HG02571 (cell line): Measurements from ENCODE around the gene PTPRM.
"Not testable (repeated sequence)": the region's sequence is repeated elsewhere in the genome, so short reads cannot be mapped to it uniquely, and the experiment has no call there.

Experiments
- ATAC-seq: cut with Tn5 transposase; IDR thresholded peaks from one replicate; pipeline ENCODE4 v1.9.1; 2021; ENCODE audit warnings: mild to moderate bottlenecking, moderate library complexity; ENCODE audit not compliant: unreplicated experiment

Gene PTPRM

GRCh38 chr18:7924616-7925015, 357.5 kb downstream of the PTPRM start:
- no peak for ATAC-seq

GRCh38 chr18:7926526-7926925, 359.4 kb downstream of the PTPRM start:
- ATAC-seq = no peak

- ATAC-seq = no peak
These were observed 360.0 kb downstream of the PTPRM start for GRCh38 chr18:7927119-7927518.

GRCh38 chr18:7931763-7932162, 364.6 kb downstream of the PTPRM start:
- no peak for ATAC-seq

- ATAC-seq = no peak
These were observed 370.2 kb downstream of the PTPRM start for GRCh38 chr18:7937268-7937667.

- no peak for ATAC-seq
These were observed 372.4 kb downstream of the PTPRM start for GRCh38 chr18:7939521-7939920.

GRCh38 chr18:7940379-7940778, 373.3 kb downstream of the PTPRM start:
- ATAC-seq = no peak

- ATAC-seq = no peak
These were observed 373.9 kb downstream of the PTPRM start for GRCh38 chr18:7940971-7941370.

GRCh38 chr18:7941533-7941932, 374.4 kb downstream of the PTPRM start:
- ATAC-seq = no peak

GRCh38 chr18:7945882-7946281, 378.8 kb downstream of the PTPRM start:
- no peak for ATAC-seq

GRCh38 chr18:7946734-7947377, 379.7 kb downstream of the PTPRM start:
- no peak for ATAC-seq

- no peak for ATAC-seq
These were observed 383.4 kb downstream of the PTPRM start for GRCh38 chr18:7950380-7951136.

- no peak for ATAC-seq
These were observed 386.2 kb downstream of the PTPRM start for GRCh38 chr18:7953095-7953958.

GRCh38 chr18:7954238-7954637, 387.1 kb downstream of the PTPRM start:
- ATAC-seq = no peak

GRCh38 chr18:7955175-7955574, 388.1 kb downstream of the PTPRM start:
- no peak for ATAC-seq

GRCh38 chr18:7957297-7957696, 390.2 kb downstream of the PTPRM start:
- no peak for ATAC-seq

- no peak for ATAC-seq
These were observed 391.2 kb downstream of the PTPRM start for GRCh38 chr18:7958081-7958896.

GRCh38 chr18:7958897-7959146, 391.7 kb downstream of the PTPRM start:
- ATAC-seq = no peak

GRCh38 chr18:7966682-7967081, 399.6 kb downstream of the PTPRM start:
- not testable (repeated sequence) for ATAC-seq

- ATAC-seq = no peak
These were observed 407.2 kb downstream of the PTPRM start for GRCh38 chr18:7974200-7974874.

- no peak for ATAC-seq
These were observed 410.8 kb downstream of the PTPRM start for GRCh38 chr18:7977897-7978296.
